A673 (cell line): ENCODE results near the gene WHRN.

ENCODE experiments used
- CTCF ChIP-seq: fragments of 300-800, 200-600 bp; sonication (generic); conservative IDR thresholded peaks from 2 replicates; pipeline ENCODE4 v1.5.1; 2017; ENCODE audit warnings: low read depth, mild to moderate bottlenecking, antibody characterized with exemption, low read length, moderate library complexity, mixed read lengths
- EZH2 ChIP-seq: fragments of 200-600 bp; sonication (generic); IDR thresholded peaks from 2 replicates; pipeline ENCODE4 v1.6.1; 2017; ENCODE audit warnings: borderline replicate concordance, low read depth, mild to moderate bottlenecking, mixed read lengths, antibody characterized with exemption, low read length; ENCODE audit not compliant: poor library complexity, severe bottlenecking

GRCh38 chr9:114474425-114474824 lies 30.8 kb downstream of the WHRN start:
- TF ChIP-seq CTCF = no peak
- no peak for TF ChIP-seq EZH2
